ENCODE measurements around the gene MFSD8.

MFSD8 gene

DNA sequence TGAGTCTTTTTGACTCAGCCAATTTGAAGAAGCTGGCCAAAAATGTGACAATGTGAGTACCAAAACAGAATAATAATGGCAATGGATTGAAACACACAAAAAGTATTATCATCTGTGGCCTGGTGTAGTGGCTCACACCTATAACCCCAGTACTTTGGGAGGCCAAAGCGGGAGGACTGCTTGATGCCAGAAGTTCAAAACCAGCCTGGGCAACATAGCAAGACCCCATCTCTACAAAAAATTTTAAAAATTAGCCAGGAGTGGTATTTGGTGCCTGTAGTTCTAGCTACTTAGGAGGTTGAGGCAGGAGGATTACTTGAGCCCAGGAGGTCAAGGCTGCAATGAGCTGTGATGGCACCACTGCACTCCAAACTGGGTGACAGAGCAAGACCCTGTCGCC lies 42.7 kb downstream of the MFSD8 start:
- Histone ChIP-seq H3K79me2 (ENCODE audit: control insufficient read depth, low read length) (no peaks in the 10 kb centered on the region), H3K4me3 (ENCODE audit: low read length) (no peak overlapping the region), H3K27me3 (ENCODE audit: control insufficient read depth, low read length) (no peaks in the 10 kb centered on the region), H3K27ac (ENCODE audit: low read depth, low read length) (no peak overlapping the region), H3K36me3 (ENCODE audit: control insufficient read depth, low read length) (peaks cover 11% of the 10 kb centered on the region), H3K9me2 (replicated peaks; ENCODE audit: control insufficient read depth, low read length) (no peaks in the 10 kb centered on the region), H3K9me3 (ENCODE audit: control insufficient read depth, insufficient read depth, low read length) (no peaks in the 10 kb centered on the region), H3K4me2 (ENCODE audit: low read length) (no peak overlapping the region), H3K4me1 (ENCODE audit: control insufficient read depth, low read length) (no peaks in the 10 kb centered on the region), H4K20me1 (ENCODE audit: control insufficient read depth, insufficient read depth, low read depth, low read length) (no peaks in the 10 kb centered on the region), H3F3A (ENCODE audit: control insufficient read depth, insufficient read depth) (no peaks in the 10 kb centered on the region)
- no peak for TF ChIP-seq EZH2phosphoT487 (IDR thresholded peaks at IDR 0.05; ENCODE audit: borderline replicate concordance, low read length)
- TF ChIP-seq, protein P1, sequence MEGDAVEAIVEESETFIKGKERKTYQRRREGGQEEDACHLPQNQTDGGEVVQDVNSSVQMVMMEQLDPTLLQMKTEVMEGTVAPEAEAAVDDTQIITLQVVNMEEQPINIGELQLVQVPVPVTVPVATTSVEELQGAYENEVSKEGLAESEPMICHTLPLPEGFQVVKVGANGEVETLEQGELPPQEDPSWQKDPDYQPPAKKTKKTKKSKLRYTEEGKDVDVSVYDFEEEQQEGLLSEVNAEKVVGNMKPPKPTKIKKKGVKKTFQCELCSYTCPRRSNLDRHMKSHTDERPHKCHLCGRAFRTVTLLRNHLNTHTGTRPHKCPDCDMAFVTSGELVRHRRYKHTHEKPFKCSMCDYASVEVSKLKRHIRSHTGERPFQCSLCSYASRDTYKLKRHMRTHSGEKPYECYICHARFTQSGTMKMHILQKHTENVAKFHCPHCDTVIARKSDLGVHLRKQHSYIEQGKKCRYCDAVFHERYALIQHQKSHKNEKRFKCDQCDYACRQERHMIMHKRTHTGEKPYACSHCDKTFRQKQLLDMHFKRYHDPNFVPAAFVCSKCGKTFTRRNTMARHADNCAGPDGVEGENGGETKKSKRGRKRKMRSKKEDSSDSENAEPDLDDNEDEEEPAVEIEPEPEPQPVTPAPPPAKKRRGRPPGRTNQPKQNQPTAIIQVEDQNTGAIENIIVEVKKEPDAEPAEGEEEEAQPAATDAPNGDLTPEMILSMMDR (IDR thresholded peaks at IDR 0.05; ENCODE audit: low read depth, low read length, poor library complexity, severe bottlenecking): no peak

DNA sequence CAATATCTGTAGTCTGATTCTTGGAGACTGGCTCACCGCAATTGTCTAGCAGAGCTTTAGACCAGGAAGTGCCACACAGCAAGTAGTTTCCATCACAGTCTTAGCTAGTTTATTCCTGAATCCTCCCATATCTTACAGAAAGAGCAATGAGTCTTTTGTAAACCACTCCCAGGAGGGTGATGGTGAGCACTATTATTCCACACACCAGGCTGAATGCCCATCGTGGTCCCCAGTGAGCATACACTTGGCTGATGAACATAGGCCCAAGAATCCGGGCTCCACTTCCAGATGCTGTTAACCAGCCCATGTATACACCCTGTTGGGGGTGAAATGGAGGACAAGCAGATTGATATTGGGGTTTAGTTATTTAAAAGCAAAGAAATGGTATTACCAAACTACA lies 44.5 kb downstream of the MFSD8 start:
- TF ChIP-seq, protein P1 (IDR thresholded peaks at IDR 0.05; ENCODE audit: low read depth, low read length, poor library complexity, severe bottlenecking): no peak
- no peak for TF ChIP-seq EZH2phosphoT487 (IDR thresholded peaks at IDR 0.05; ENCODE audit: borderline replicate concordance, low read length)
- no peak overlapping the region for H3K4me3 ChIP-seq (ENCODE audit: low read length)

DNA sequence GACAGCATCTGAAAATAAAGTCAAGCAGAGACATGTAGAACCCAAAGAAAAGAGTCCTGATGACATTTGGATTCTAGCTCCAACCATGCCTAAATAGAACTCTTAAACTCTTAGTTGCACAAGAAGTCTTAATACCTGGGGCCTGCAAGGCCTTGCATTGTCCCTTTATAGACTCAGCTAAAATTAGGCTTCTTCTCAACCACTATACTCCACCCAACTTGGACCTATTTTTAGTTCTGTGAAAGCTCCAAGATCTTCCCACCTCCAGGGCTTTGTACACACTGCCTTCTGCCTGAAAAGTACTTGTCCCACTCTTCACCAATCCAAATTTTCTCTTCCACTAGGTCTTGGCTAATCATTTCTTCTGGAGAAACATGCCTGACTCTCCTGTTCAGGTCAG lies 47.8 kb downstream of the MFSD8 start:
- H3K9me3 ChIP-seq (ENCODE audit: control insufficient read depth, insufficient read depth, low read length): no peaks in the 10 kb centered on the region
- no peak overlapping the region for H3K4me3 ChIP-seq (ENCODE audit: low read length)
- TF ChIP-seq, protein P1 (IDR thresholded peaks at IDR 0.05; ENCODE audit: low read depth, low read length, poor library complexity, severe bottlenecking): no peak
- no peak for TF ChIP-seq EZH2phosphoT487 (IDR thresholded peaks at IDR 0.05; ENCODE audit: borderline replicate concordance, low read length)
- no peaks in the 10 kb centered on the region for H3K79me2 ChIP-seq (ENCODE audit: control insufficient read depth, low read length)
- no peak overlapping the region for H3K4me2 ChIP-seq (ENCODE audit: low read length)
- H3F3A ChIP-seq (ENCODE audit: control insufficient read depth, insufficient read depth): no peaks in the 10 kb centered on the region
- no peaks in the 10 kb centered on the region for H3K27me3 ChIP-seq (ENCODE audit: control insufficient read depth, low read length)
- no peaks in the 10 kb centered on the region for H3K4me1 ChIP-seq (ENCODE audit: control insufficient read depth, low read length)
- H3K27ac ChIP-seq (ENCODE audit: low read depth, low read length): no peak overlapping the region
- H4K20me1 ChIP-seq (ENCODE audit: control insufficient read depth, insufficient read depth, low read depth, low read length): no peaks in the 10 kb centered on the region
- H3K36me3 ChIP-seq (ENCODE audit: control insufficient read depth, low read length): peaks cover 11% of the 10 kb centered on the region
- no peaks in the 10 kb centered on the region for H3K9me2 ChIP-seq (replicated peaks; ENCODE audit: control insufficient read depth, low read length)

More for the DNA sequence above, 44.5 kb downstream of the MFSD8 start:
- no peaks in the 10 kb centered on the region for H3K79me2 ChIP-seq (ENCODE audit: control insufficient read depth, low read length)
- no peak overlapping the region for H3K27ac ChIP-seq (ENCODE audit: low read depth, low read length)
- peaks cover 11% of the 10 kb centered on the region for H3K36me3 ChIP-seq (ENCODE audit: control insufficient read depth, low read length)
- no peaks in the 10 kb centered on the region for H3K9me2 ChIP-seq (replicated peaks; ENCODE audit: control insufficient read depth, low read length)
- no peaks in the 10 kb centered on the region for H3K4me1 ChIP-seq (ENCODE audit: control insufficient read depth, low read length)
- no peaks in the 10 kb centered on the region for H3K27me3 ChIP-seq (ENCODE audit: control insufficient read depth, low read length)
- H4K20me1 ChIP-seq (ENCODE audit: control insufficient read depth, insufficient read depth, low read depth, low read length): no peaks in the 10 kb centered on the region
- no peak overlapping the region for H3K4me2 ChIP-seq (ENCODE audit: low read length)
- H3F3A ChIP-seq (ENCODE audit: control insufficient read depth, insufficient read depth): no peaks in the 10 kb centered on the region
- no peaks in the 10 kb centered on the region for H3K9me3 ChIP-seq (ENCODE audit: control insufficient read depth, insufficient read depth, low read length)

DNA sequence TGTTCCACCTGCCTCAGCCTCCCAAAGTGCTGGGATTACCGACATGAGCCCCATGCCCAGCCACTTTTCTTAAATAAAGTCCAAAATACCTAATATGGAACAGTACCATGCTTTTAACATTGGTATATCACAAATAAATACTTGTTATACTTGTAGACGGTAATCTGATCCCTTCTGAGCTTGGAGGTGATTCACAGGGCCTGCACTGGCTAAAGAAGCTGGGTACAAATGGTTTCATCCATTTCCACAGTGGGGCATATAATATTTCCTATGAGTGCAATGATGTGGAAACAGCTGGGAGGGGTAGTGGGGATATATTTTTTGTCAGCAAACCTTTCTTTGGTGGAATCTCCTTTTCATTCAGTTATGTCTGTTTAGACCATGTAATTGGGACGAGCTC lies 48.5 kb downstream of the MFSD8 start:
- H3K36me3 ChIP-seq (ENCODE audit: control insufficient read depth, low read length): peaks cover 10% of the 10 kb centered on the region
- no peaks in the 10 kb centered on the region for H3K4me1 ChIP-seq (ENCODE audit: control insufficient read depth, low read length)

More for the DNA sequence above, 48.5 kb downstream of the MFSD8 start:
- no peak overlapping the region for H3K4me3 ChIP-seq (ENCODE audit: low read length)
- no peaks in the 10 kb centered on the region for H3K9me2 ChIP-seq (replicated peaks; ENCODE audit: control insufficient read depth, low read length)
- no peaks in the 10 kb centered on the region for H3F3A ChIP-seq (ENCODE audit: control insufficient read depth, insufficient read depth)
- H3K27ac ChIP-seq (ENCODE audit: low read depth, low read length): no peak overlapping the region
- H4K20me1 ChIP-seq (ENCODE audit: control insufficient read depth, insufficient read depth, low read depth, low read length): no peaks in the 10 kb centered on the region
- no peaks in the 10 kb centered on the region for H3K79me2 ChIP-seq (ENCODE audit: control insufficient read depth, low read length)
- TF ChIP-seq EZH2phosphoT487 (IDR thresholded peaks at IDR 0.05; ENCODE audit: borderline replicate concordance, low read length): no peak
- TF ChIP-seq, protein P1 (IDR thresholded peaks at IDR 0.05; ENCODE audit: low read depth, low read length, poor library complexity, severe bottlenecking): no peak
- H3K27me3 ChIP-seq (ENCODE audit: control insufficient read depth, low read length): no peaks in the 10 kb centered on the region
- no peak overlapping the region for H3K4me2 ChIP-seq (ENCODE audit: low read length)
- H3K9me3 ChIP-seq (ENCODE audit: control insufficient read depth, insufficient read depth, low read length): no peaks in the 10 kb centered on the region

Data from DOHH2 (cell line).